ENCODE measurements around the gene CSNK1G2.

CSNK1G2 gene

GRCh38 chr19:1925544-1925943, 15.4 kb upstream of the CSNK1G2 start:
- DNase-seq (ENCODE audit: insufficient read length, low spot score) = no peak
- FAIRE-seq = no peak
- TF ChIP-seq PAX5 (IDR thresholded peaks at IDR 0.05; ENCODE audit: insufficient read depth, low read length, severe bottlenecking) (no peak), TAF1 (IDR thresholded peaks at IDR 0.05; ENCODE audit: low read depth, low read length) (no peak), SPI1 (IDR thresholded peaks at IDR 0.05; ENCODE audit: low read depth, low read length) (no peak), POLR2AphosphoS5 (IDR thresholded peaks at IDR 0.05; ENCODE audit: low read depth, low read length) (no peak), POLR2A (IDR thresholded peaks at IDR 0.05; ENCODE audit: low read depth, low read length) (no peak), POU2F2 (IDR thresholded peaks at IDR 0.05; ENCODE audit: low read depth, low read length) (no peak)

- FAIRE-seq (peak; percentile 86), DNase-seq (ENCODE audit: insufficient read length, low spot score) (peak; percentile 96)
- no peak for TF ChIP-seq TAF1 (IDR thresholded peaks at IDR 0.05; ENCODE audit: low read depth, low read length)
- TF ChIP-seq PAX5 (IDR thresholded peaks at IDR 0.05; ENCODE audit: insufficient read depth, low read length, severe bottlenecking) = peak; percentile 55
- no peak for TF ChIP-seq POU2F2 (IDR thresholded peaks at IDR 0.05; ENCODE audit: low read depth, low read length)
- no peak for TF ChIP-seq POLR2AphosphoS5 (IDR thresholded peaks at IDR 0.05; ENCODE audit: low read depth, low read length)
- no peak for TF ChIP-seq POLR2A (IDR thresholded peaks at IDR 0.05; ENCODE audit: low read depth, low read length)
- no peak for TF ChIP-seq SPI1 (IDR thresholded peaks at IDR 0.05; ENCODE audit: low read depth, low read length)
These were observed 11.8 kb upstream of the CSNK1G2 start for GRCh38 chr19:1929021-1929742.

GRCh38 chr19:1931445-1931844, 9.5 kb upstream of the CSNK1G2 start:
- DNase-seq (ENCODE audit: insufficient read length, low spot score) (no peak), FAIRE-seq (no peak)
- no peak for TF ChIP-seq PAX5 (IDR thresholded peaks at IDR 0.05; ENCODE audit: insufficient read depth, low read length, severe bottlenecking)
- TF ChIP-seq POU2F2 (IDR thresholded peaks at IDR 0.05; ENCODE audit: low read depth, low read length) = no peak

- FAIRE-seq (no peak), DNase-seq (ENCODE audit: insufficient read length, low spot score) (no peak)
- no peak for TF ChIP-seq TAF1 (IDR thresholded peaks at IDR 0.05; ENCODE audit: low read depth, low read length)
- TF ChIP-seq PAX5 (IDR thresholded peaks at IDR 0.05; ENCODE audit: insufficient read depth, low read length, severe bottlenecking) = no peak
- TF ChIP-seq POLR2AphosphoS5 (IDR thresholded peaks at IDR 0.05; ENCODE audit: low read depth, low read length) = no peak
- TF ChIP-seq POU2F2 (IDR thresholded peaks at IDR 0.05; ENCODE audit: low read depth, low read length) = no peak
These were observed 8.6 kb upstream of the CSNK1G2 start for GRCh38 chr19:1932395-1932794.

GRCh38 chr19:1933244-1933643, 7.7 kb upstream of the CSNK1G2 start:
- TF ChIP-seq SPI1 (IDR thresholded peaks at IDR 0.05; ENCODE audit: low read depth, low read length) (peak; percentile 65), PAX5 (IDR thresholded peaks at IDR 0.05; ENCODE audit: insufficient read depth, low read length, severe bottlenecking) (no peak)
- FAIRE-seq = no peak
- DNase-seq (ENCODE audit: insufficient read length, low spot score) = no peak

DNA sequence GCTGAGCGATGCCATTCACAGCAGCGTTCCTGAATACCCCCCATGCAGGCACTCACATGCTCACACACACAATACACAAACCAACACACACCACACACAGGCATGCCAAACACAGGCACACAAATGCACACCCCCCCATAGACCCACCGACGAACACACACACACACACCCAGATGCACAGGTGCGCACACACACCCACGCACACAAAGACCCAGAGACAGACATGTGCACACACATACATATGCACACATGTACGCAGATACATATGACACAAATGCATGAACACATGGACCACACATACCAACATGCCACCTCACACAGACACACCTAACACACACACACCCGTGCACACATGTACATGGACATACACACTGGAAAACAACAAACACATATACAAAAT, 7.0 kb upstream of the CSNK1G2 start:
- FAIRE-seq = peak; percentile 5
- TF ChIP-seq PAX5 (IDR thresholded peaks at IDR 0.05; ENCODE audit: insufficient read depth, low read length, severe bottlenecking) (no peak), POLR2A (IDR thresholded peaks at IDR 0.05; ENCODE audit: low read depth, low read length) (no peak), TAF1 (IDR thresholded peaks at IDR 0.05; ENCODE audit: low read depth, low read length) (no peak)
- no peak for DNase-seq (ENCODE audit: insufficient read length, low spot score)

DNA sequence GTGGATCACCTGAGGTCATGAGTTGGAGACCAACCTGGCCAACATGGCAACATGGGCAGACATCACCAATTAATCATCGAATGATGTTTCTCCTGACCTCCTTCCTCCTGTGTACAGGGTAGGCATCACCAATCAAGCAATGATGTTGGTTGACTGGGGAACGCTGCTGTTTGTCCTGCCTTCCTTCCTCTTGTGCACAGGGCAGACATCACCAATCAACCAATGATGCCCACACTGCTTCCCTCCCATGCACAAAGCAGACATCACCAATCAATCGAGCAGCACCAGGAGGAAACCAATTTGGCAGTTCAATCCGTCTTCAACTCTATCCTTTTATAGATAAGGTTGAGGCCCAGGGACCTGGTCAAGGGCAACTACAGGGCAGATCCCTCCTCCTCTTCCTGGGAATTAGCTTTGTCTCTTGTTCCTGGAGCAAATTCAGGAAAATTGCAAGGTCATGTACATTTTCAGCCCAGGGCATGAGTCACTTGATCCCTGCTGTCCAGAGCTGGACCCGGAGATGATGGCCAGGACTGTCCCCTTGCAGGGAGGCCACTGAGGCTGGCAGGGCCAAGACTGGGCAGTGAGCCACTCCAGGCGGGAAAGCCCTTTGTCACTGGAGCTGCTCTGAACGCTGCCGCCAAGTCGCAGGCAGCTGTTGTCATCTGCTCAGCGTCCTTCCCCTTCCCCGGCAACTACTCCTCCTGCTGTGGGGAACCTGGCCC, 5.3 kb upstream of the CSNK1G2 start:
- FAIRE-seq (peak; percentile 55), DNase-seq (ENCODE audit: insufficient read length, low spot score) (no peak)
- TF ChIP-seq POLR2AphosphoS5 (IDR thresholded peaks at IDR 0.05; ENCODE audit: low read depth, low read length) = no peak
- no peak for TF ChIP-seq SPI1 (IDR thresholded peaks at IDR 0.05; ENCODE audit: low read depth, low read length)
- TF ChIP-seq TAF1 (IDR thresholded peaks at IDR 0.05; ENCODE audit: low read depth, low read length) = no peak
- no peak for TF ChIP-seq PAX5 (IDR thresholded peaks at IDR 0.05; ENCODE audit: insufficient read depth, low read length, severe bottlenecking)
- no peak for TF ChIP-seq POU2F2 (IDR thresholded peaks at IDR 0.05; ENCODE audit: low read depth, low read length)
- no peak for TF ChIP-seq POLR2A (IDR thresholded peaks at IDR 0.05; ENCODE audit: low read depth, low read length)

DNA sequence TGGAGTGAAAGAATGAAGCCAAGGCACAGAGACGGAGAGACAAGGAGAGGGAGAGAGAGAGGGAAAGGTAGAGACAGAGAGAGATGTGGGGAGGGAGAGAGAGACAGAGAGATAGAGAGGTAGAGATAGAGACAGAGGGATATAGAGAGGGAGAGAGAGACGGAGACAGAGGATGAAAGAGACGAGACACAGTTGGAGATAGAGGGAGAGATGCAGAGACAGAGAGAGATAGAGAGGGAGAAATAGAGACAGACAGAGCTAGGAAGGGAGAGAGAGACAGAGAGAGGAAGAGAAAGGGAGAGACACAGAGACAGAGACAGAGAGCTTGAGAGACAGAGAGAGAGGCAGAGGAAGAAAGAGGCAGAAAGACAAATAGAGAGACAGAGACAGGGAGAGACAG, 4.5 kb upstream of the CSNK1G2 start:
- TF ChIP-seq PAX5 (IDR thresholded peaks at IDR 0.05; ENCODE audit: insufficient read depth, low read length, severe bottlenecking) (no peak), POLR2A (IDR thresholded peaks at IDR 0.05; ENCODE audit: low read depth, low read length) (no peak), POLR2AphosphoS5 (IDR thresholded peaks at IDR 0.05; ENCODE audit: low read depth, low read length) (no peak), SPI1 (IDR thresholded peaks at IDR 0.05; ENCODE audit: low read depth, low read length) (no peak), POU2F2 (IDR thresholded peaks at IDR 0.05; ENCODE audit: low read depth, low read length) (no peak), TAF1 (IDR thresholded peaks at IDR 0.05; ENCODE audit: low read depth, low read length) (no peak)
- no peak for FAIRE-seq
- no peak for DNase-seq (ENCODE audit: insufficient read length, low spot score)

GRCh38 chr19:1936916-1937610, 3.9 kb upstream of the CSNK1G2 start:
- TF ChIP-seq POU2F2 (IDR thresholded peaks at IDR 0.05; ENCODE audit: low read depth, low read length) (no peak), TAF1 (IDR thresholded peaks at IDR 0.05; ENCODE audit: low read depth, low read length) (no peak), POLR2A (IDR thresholded peaks at IDR 0.05; ENCODE audit: low read depth, low read length) (no peak), PAX5 (IDR thresholded peaks at IDR 0.05; ENCODE audit: insufficient read depth, low read length, severe bottlenecking) (no peak), POLR2AphosphoS5 (IDR thresholded peaks at IDR 0.05; ENCODE audit: low read depth, low read length) (no peak), SPI1 (IDR thresholded peaks at IDR 0.05; ENCODE audit: low read depth, low read length) (no peak)
- DNase-seq (ENCODE audit: insufficient read length, low spot score) (no peak), FAIRE-seq (no peak)

All from GM12891 (cell line).